H9 (cell line): Measurements from ENCODE around the gene CMSS1. TPM values are rescaled to one million over a fixed set of nuclear protein-coding genes. Genes with fewer than 3 reads are reported as not detected.

Experiments
- DNase-seq: peaks from one replicate; pipeline ENCODE4 v3.0.0-alpha.2; 2017
- H2AFZ ChIP-seq: one replicate; pipeline ENCODE4 v1.6.1; 2013; ENCODE audit warnings: mild to moderate bottlenecking, low read length, control low read depth, moderate library complexity
- H2AK5ac ChIP-seq: 2 replicates; pipeline ENCODE4 v1.6.1; 2013; ENCODE audit warnings: low read length, control low read depth, mixed read lengths; ENCODE audit not compliant: insufficient read length
- H2BK120ac ChIP-seq: one replicate; pipeline ENCODE4 v1.6.1; 2013; ENCODE audit warnings: low read depth, mild to moderate bottlenecking, low read length, control low read depth, inconsistent platforms; ENCODE audit not compliant: poor library complexity, severe bottlenecking
- H2BK12ac ChIP-seq: 2 replicates; pipeline ENCODE4 v1.6.1; 2013; ENCODE audit warnings: low read length, control low read depth, mixed read lengths, low read depth; ENCODE audit not compliant: insufficient read length
- H2BK15ac ChIP-seq: 2 replicates; pipeline ENCODE4 v1.6.1; 2013; ENCODE audit warnings: low read depth, low read length, control low read depth
- H2BK20ac ChIP-seq: one replicate; pipeline ENCODE4 v1.6.1; 2013; ENCODE audit warnings: low read depth, mild to moderate bottlenecking, low read length, control low read depth, inconsistent platforms; ENCODE audit not compliant: poor library complexity, severe bottlenecking
- H2BK5ac ChIP-seq: 2 replicates; pipeline ENCODE4 v1.6.1; 2013; ENCODE audit warnings: low read length, control low read depth, mixed read lengths; ENCODE audit not compliant: insufficient read length
- H3K14ac ChIP-seq: 2 replicates; pipeline ENCODE4 v1.6.1; 2013; ENCODE audit warnings: low read length, control low read depth; ENCODE audit not compliant: insufficient read depth
- H3K18ac ChIP-seq: 2 replicates; pipeline ENCODE4 v1.6.1; 2013; ENCODE audit warnings: low read depth, mild to moderate bottlenecking, mixed read lengths, low read length, control low read depth; ENCODE audit not compliant: insufficient read length
- H3K23ac ChIP-seq: 2 replicates; pipeline ENCODE4 v1.6.1; 2013; ENCODE audit warnings: low read length, control low read depth, mixed read lengths, low read depth; ENCODE audit not compliant: insufficient read length
- H3K23me2 ChIP-seq: 2 replicates; pipeline ENCODE4 v1.6.1; 2013; ENCODE audit warnings: low read depth, mild to moderate bottlenecking, mixed read lengths, low read length, control low read depth; ENCODE audit not compliant: insufficient read length, poor library complexity, severe bottlenecking
- H3K27ac ChIP-seq: 2 replicates; pipeline ENCODE4 v1.5.1; 2013; ENCODE audit warnings: low read length, control low read depth, mixed read lengths, low read depth; ENCODE audit not compliant: insufficient read length
- H3K27me3 ChIP-seq: 2 replicates; pipeline ENCODE4 v1.6.1; 2013; ENCODE audit warnings: low read length, control low read depth, inconsistent platforms; ENCODE audit not compliant: insufficient read depth
- H3K4ac ChIP-seq: 2 replicates; pipeline ENCODE4 v1.6.1; 2013; ENCODE audit warnings: low read depth, mild to moderate bottlenecking, control low read depth, inconsistent platforms, low read length, moderate library complexity
- H3K4me1 ChIP-seq: 2 replicates; pipeline ENCODE4 v1.6.1; 2013; ENCODE audit warnings: low read length, control low read depth, inconsistent platforms; ENCODE audit not compliant: insufficient read depth
- H3K4me2 ChIP-seq: 2 replicates; pipeline ENCODE4 v1.6.1; 2013; ENCODE audit warnings: low read length, control low read depth, mixed read lengths; ENCODE audit not compliant: insufficient read length, insufficient read depth
- H3K56ac ChIP-seq: 2 replicates; pipeline ENCODE4 v1.6.1; 2013; ENCODE audit warnings: low read depth, mild to moderate bottlenecking, mixed read lengths, low read length, control low read depth; ENCODE audit not compliant: insufficient read length
- H3K79me1 ChIP-seq: 2 replicates; pipeline ENCODE4 v1.6.1; 2013; ENCODE audit warnings: low read depth, mild to moderate bottlenecking, moderate library complexity, low read length, control low read depth, inconsistent platforms; ENCODE audit not compliant: insufficient read depth, poor library complexity, severe bottlenecking
- H3K79me2 ChIP-seq: 2 replicates; pipeline ENCODE4 v1.6.1; 2013; ENCODE audit warnings: low read length, control low read depth, inconsistent platforms; ENCODE audit not compliant: insufficient read depth
- H3K9ac ChIP-seq: 2 replicates; pipeline ENCODE4 v1.6.1; 2013; ENCODE audit warnings: low read length, control low read depth, mixed read lengths; ENCODE audit not compliant: insufficient read length; ENCODE audit errors: extremely low read depth
- H3K9me3 ChIP-seq: one replicate; pipeline ENCODE4 v1.6.1; 2013; ENCODE audit warnings: low read depth, low read length, inconsistent platforms; ENCODE audit not compliant: control insufficient read depth
- H3T11ph ChIP-seq: one replicate; pipeline ENCODE4 v1.6.1; 2013; ENCODE audit warnings: mild to moderate bottlenecking, low read length, control low read depth, inconsistent platforms
- H4K20me1 ChIP-seq: one replicate; pipeline ENCODE4 v1.6.1; 2013; ENCODE audit not compliant: control insufficient read depth, insufficient read length, insufficient read depth
- H4K5ac ChIP-seq: 2 replicates; pipeline ENCODE4 v1.6.1; 2013; ENCODE audit warnings: low read depth, mild to moderate bottlenecking, mixed read lengths, low read length, control low read depth; ENCODE audit not compliant: insufficient read length
- H4K8ac ChIP-seq: replicated peaks from 2 replicates; pipeline ENCODE4 v1.6.1; 2013; ENCODE audit warnings: low read length, control low read depth, mixed read lengths, low read depth; ENCODE audit not compliant: insufficient read length
- H4K91ac ChIP-seq: 2 replicates; pipeline ENCODE4 v1.6.1; 2013; ENCODE audit warnings: low read depth, mild to moderate bottlenecking, moderate library complexity, mixed read lengths, low read length, control low read depth; ENCODE audit not compliant: insufficient read length
- H3K27ac Mint-ChIP-seq, 3 experiments: 2 replicates in 2 of 3; 3 replicates in 1 of 3; pipeline ENCODE4 v1.8.0; 2020 to 2021; ENCODE audit warnings: mixed read lengths in 3 of 3, mild to moderate bottlenecking in 1 of 3, moderate library complexity in 1 of 3
- H3K27me3 Mint-ChIP-seq: 2 replicates; pipeline ENCODE4 v1.8.0; 2021; ENCODE audit warnings: low read depth, mild to moderate bottlenecking, moderate library complexity, mixed read lengths
- H3K36me3 Mint-ChIP-seq, 3 experiments: 2 replicates in 2 of 3; 3 replicates in 1 of 3; pipeline ENCODE4 v1.8.0; 2020 to 2021; ENCODE audit warnings: low read depth in 3 of 3, mixed read lengths in 3 of 3; ENCODE audit not compliant: insufficient read depth in 1 of 3
- H3K4me1 Mint-ChIP-seq, 2 experiments: 2 replicates each; pipeline ENCODE4 v1.8.0; 2020; ENCODE audit warnings: mixed read lengths in 2 of 2
- H3K4me3 Mint-ChIP-seq, 2 experiments: 2 replicates in 1 of 2; 3 replicates in 1 of 2; pipeline ENCODE4 v1.8.0; 2020 to 2021; ENCODE audit warnings: mild to moderate bottlenecking in 2 of 2, mixed read lengths in 2 of 2, moderate library complexity in 1 of 2
- H3K9me3 Mint-ChIP-seq, 2 experiments: 2 replicates in 1 of 2; 3 replicates in 1 of 2; pipeline ENCODE4 v1.8.0; 2020; ENCODE audit warnings: mild to moderate bottlenecking in 2 of 2, mixed read lengths in 2 of 2, moderate library complexity in 1 of 2
- CTCF ChIP-seq: fragments of 200-600 bp; sonication (generic); conservative IDR thresholded peaks from 3 replicates; pipeline ENCODE4 v1.8.0; 2021; ENCODE audit warnings: antibody characterized with exemption, mild to moderate bottlenecking
- WGBS: extraction: QIAGEN DNeasy Blood & Tissue Kit; methylation state at CpG from one replicate; pipeline ENCODE4 v1.1.7; 2013; ENCODE audit warnings: missing lambda C conversion rate, low lambda C conversion rate, mixed read lengths; ENCODE audit not compliant: insufficient read length; ENCODE audit errors: extremely low coverage; 5-methylcytosine and 5-hydroxymethylcytosine counted together
- total RNA-seq: library from RNA; stranded (reverse); gene quantifications from 2 replicates; pipeline ENCODE4 v1.2.1, GENCODE V29; 2021

The CMSS1 gene
- total RNA-seq, 1 experiment from 2014 or later, result 61.8 TPM

GRCh38 chr3:99925584-99926230 is 108.0 kb downstream of the CMSS1 start:
- no peak overlapping the region for H2BK20ac ChIP-seq
- H2BK15ac ChIP-seq, result no peak overlapping the region
- no peak overlapping the region for H3T11ph ChIP-seq
- no peak overlapping the region for H2BK5ac ChIP-seq
- H3K9ac ChIP-seq, result no peak overlapping the region
- Mint-ChIP-seq H3K27me3 (no peaks in the 10 kb centered on the region), H3K4me3 (no peak overlapping the region), H3K4me1 (peaks cover 55 to 71% of the 10 kb centered on the region in 2 experiments), H3K27ac (peak overlapping the region in 1 of 3 experiments; percentile 27; a peak in 2 of 7 replicates), H3K9me3 (no peaks in the 10 kb centered on the region), H3K36me3 (peaks cover 0 to 2% (median 0%) of the 10 kb centered on the region in 3 experiments; a peak in 2 of 7 replicates)
- TF ChIP-seq CTCF, result no peak
- H3K14ac ChIP-seq, result no peak overlapping the region
- no peak overlapping the region for H3K27ac ChIP-seq
- H4K5ac ChIP-seq, result no peak overlapping the region
- no peaks in the 10 kb centered on the region for H3K27me3 ChIP-seq
- WGBS, result no CpG with 5 or more reads among the region's 4 CpGs
- no peak overlapping the region for H2BK120ac ChIP-seq
- no peaks in the 10 kb centered on the region for H3K23me2 ChIP-seq
- H4K91ac ChIP-seq, result no peak overlapping the region
- H3K23ac ChIP-seq, result no peak overlapping the region
- H3K56ac ChIP-seq, result no peak overlapping the region
- H2AFZ ChIP-seq, result no peak overlapping the region
- H2AK5ac ChIP-seq, result no peak overlapping the region
- no peak overlapping the region for H3K4me2 ChIP-seq
- H3K18ac ChIP-seq, result no peak overlapping the region
- no peak overlapping the region for H2BK12ac ChIP-seq
- H3K79me2 ChIP-seq, result peaks cover 2% of the 10 kb centered on the region; the same call in 1 of the 2 replicates
- no peak overlapping the region for H3K4ac ChIP-seq
- no peak for DNase-seq
- no peaks in the 10 kb centered on the region for H3K9me3 ChIP-seq
- H4K20me1 ChIP-seq, result no peaks in the 10 kb centered on the region
- H3K4me1 ChIP-seq, result peaks cover 25% of the 10 kb centered on the region
- H3K79me1 ChIP-seq, result no peaks in the 10 kb centered on the region
- H4K8ac ChIP-seq, result no peak overlapping the region
